MCF 10A (cell line): ENCODE results near the gene VAMP5. TPM values are rescaled to one million over a fixed set of nuclear protein-coding genes. Genes with fewer than 3 reads are reported as not detected.
A peak's percentile ranks its signal among the peaks of the same experiment; 100 is the strongest.

ENCODE experiments used
- BruUV-seq: library from RNA; stranded (reverse); fragments of 400-500 nt; replicated peaks from 2 replicates; lab custom pipeline; 2021; lab: Mats Ljungman, UMichigan
- CTCF ChIA-PET: fragments of 300-600 bp; sonication (Branson Sonifier 250); formaldehyde crosslinking; extraction: SDS; loops from one replicate; lab custom pipeline; 2021; ENCODE audit warnings: antibody characterized with exemption, inconsistent platforms; lab: Yijun Ruan, JAX
- POLR2A ChIA-PET: fragments of 300-600, 350-650 bp; sonication (Branson Sonifier 250); formaldehyde crosslinking; extraction: SDS; loops from one replicate; lab custom pipeline; 2020; ENCODE audit warnings: antibody characterized with exemption, inconsistent platforms; lab: Yijun Ruan, JAX
- DNase-seq: peaks from one replicate; pipeline ENCODE4 v3.0.0-alpha.2; 2018; ENCODE audit not compliant: unreplicated experiment
- H3K27ac Mint-ChIP-seq: one replicate; pipeline ENCODE4 v1.8.0; 2022; ENCODE audit warnings: mild to moderate bottlenecking, low read depth, mixed read lengths; ENCODE audit not compliant: unreplicated experiment
- H3K27me3 Mint-ChIP-seq: one replicate; pipeline ENCODE4 v1.8.0; 2022; ENCODE audit warnings: mixed read lengths; ENCODE audit not compliant: insufficient read depth, unreplicated experiment
- H3K36me3 Mint-ChIP-seq: one replicate; pipeline ENCODE4 v1.8.0; 2022; ENCODE audit warnings: mild to moderate bottlenecking, moderate library complexity, mixed read lengths; ENCODE audit not compliant: insufficient read depth, unreplicated experiment
- H3K4me1 Mint-ChIP-seq: one replicate; pipeline ENCODE4 v1.8.0; 2022; ENCODE audit warnings: mixed read lengths; ENCODE audit not compliant: insufficient read depth, unreplicated experiment
- H3K4me3 Mint-ChIP-seq: one replicate; pipeline ENCODE4 v1.8.0; 2022; ENCODE audit warnings: mild to moderate bottlenecking, moderate library complexity, mixed read lengths; ENCODE audit not compliant: unreplicated experiment
- H3K9me3 Mint-ChIP-seq: one replicate; pipeline ENCODE4 v1.8.0; 2022; ENCODE audit warnings: mixed read lengths; ENCODE audit not compliant: unreplicated experiment
- intact Hi-C: fragments of 100-400 bp; cut with micrococcal nuclease; formaldehyde crosslinking; loops from 2 replicates; pipeline ENCODE4 v1.14.1; 2022
- total RNA-seq: library from RNA; stranded (reverse); gene quantifications from 2 replicates; pipeline ENCODE4 v1.2.3, GENCODE V29; 2022
- TF ChIP-seq, protein P1 (sequence below): fragments of 200-600 bp; IDR thresholded peaks from one replicate; pipeline ENCODE4 v1.8.0; 2022; ENCODE audit warnings: antibody characterized with exemption, mild to moderate bottlenecking; ENCODE audit not compliant: unreplicated experiment

VAMP5 gene
- total RNA-seq, 1 experiment from 2014 or later, result 1.6 TPM

DNA sequence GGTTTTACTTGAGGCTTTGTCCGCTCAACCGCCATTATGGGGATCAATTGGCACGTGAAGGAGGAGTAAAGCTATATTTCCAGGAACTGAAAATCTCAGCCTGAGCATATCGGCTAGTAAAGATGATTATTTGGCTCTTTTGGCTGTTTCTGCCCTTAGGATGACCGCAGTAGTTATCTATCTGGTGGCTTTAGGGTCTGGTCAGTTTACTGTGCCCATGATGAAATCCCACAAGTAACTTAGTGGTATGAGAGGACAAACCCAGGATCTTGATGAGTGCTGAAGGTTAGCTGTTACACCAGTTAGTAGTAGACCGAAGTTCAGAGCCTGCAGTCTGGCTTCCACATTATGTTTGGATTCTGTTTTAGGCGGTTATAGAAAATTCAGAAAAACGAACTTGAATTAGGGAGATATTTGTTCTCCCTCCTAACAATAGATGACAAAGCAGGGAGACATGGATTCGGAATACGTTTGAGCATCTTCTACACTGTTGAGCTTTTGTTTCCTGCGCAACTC, 44.0 kb upstream of the VAMP5 start:
- Mint-ChIP-seq H3K4me3 (peak overlapping the region; percentile 98), H3K4me1 (peaks cover 46% of the 10 kb centered on the region), H3K36me3 (peaks cover 63% of the 10 kb centered on the region), H3K27ac (peak overlapping the region; percentile 96), H3K9me3 (no peaks in the 10 kb centered on the region), H3K27me3 (no peaks in the 10 kb centered on the region)
- POLR2A ChIA-PET, result interaction anchor here (0.6 to 18.1 kb wide), 27 partner anchors 9 to 1181 kb away, joined by 3 to 376 read pairs (median 11); partner anchors contain the start of genes C2orf68, ELMOD3, GGCX and RETSAT
- TF ChIP-seq, protein P1, sequence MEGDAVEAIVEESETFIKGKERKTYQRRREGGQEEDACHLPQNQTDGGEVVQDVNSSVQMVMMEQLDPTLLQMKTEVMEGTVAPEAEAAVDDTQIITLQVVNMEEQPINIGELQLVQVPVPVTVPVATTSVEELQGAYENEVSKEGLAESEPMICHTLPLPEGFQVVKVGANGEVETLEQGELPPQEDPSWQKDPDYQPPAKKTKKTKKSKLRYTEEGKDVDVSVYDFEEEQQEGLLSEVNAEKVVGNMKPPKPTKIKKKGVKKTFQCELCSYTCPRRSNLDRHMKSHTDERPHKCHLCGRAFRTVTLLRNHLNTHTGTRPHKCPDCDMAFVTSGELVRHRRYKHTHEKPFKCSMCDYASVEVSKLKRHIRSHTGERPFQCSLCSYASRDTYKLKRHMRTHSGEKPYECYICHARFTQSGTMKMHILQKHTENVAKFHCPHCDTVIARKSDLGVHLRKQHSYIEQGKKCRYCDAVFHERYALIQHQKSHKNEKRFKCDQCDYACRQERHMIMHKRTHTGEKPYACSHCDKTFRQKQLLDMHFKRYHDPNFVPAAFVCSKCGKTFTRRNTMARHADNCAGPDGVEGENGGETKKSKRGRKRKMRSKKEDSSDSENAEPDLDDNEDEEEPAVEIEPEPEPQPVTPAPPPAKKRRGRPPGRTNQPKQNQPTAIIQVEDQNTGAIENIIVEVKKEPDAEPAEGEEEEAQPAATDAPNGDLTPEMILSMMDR, result no peak
- intact Hi-C loops, result no loop called here
- CTCF ChIA-PET, result interaction anchor here (0.6 to 5.3 kb wide), 10 partner anchors 11 to 787 kb away, joined by 3 to 53 read pairs (median 4); partner anchors contain the start of gene SH2D6
- peak; percentile 38 for DNase-seq
- BruUV-seq, result TSS peak; percentile 31

DNA sequence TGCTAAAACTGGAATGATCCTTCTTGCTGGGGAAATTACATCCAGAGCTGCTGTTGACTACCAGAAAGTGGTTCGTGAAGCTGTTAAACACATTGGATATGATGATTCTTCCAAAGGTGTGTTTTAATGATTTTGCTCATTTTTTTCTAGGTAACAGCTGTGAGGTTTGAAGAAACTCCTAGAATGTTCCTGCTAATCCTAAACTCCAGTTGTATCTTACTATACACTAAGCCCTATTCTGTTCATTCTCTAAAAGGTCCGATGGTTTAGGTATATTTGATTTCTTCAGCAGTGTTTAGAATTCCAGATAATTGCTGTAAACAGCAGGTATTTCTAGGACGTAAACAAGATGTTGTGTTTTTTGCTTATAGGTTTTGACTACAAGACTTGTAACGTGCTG, 43.0 kb upstream of the VAMP5 start:
- POLR2A ChIA-PET, result interaction anchor here (0.6 to 18.1 kb wide), 25 partner anchors 8 to 217 kb away, joined by 3 to 376 read pairs (median 8); partner anchors contain the start of genes C2orf68, ELMOD3, GGCX and RETSAT
- CTCF ChIA-PET, result interaction anchor here (0.6 to 5.3 kb wide), 9 partner anchors 10 to 244 kb away, joined by 3 to 53 read pairs (median 3); partner anchors contain the start of gene SH2D6
- H3K4me3 Mint-ChIP-seq, result peak overlapping the region; percentile 98
- no TSS peak for BruUV-seq
- H3K27me3 Mint-ChIP-seq, result no peaks in the 10 kb centered on the region
- H3K9me3 Mint-ChIP-seq, result no peaks in the 10 kb centered on the region
- DNase-seq, result no peak
- TF ChIP-seq, protein P1, result no peak
- peaks cover 69% of the 10 kb centered on the region for H3K36me3 Mint-ChIP-seq
- intact Hi-C loops, result loop anchor here (1.0 kb wide), 1 partner anchor 121 kb away; no protein-coding TSS in a partner anchor
- peak overlapping the region; percentile 35 for H3K27ac Mint-ChIP-seq
- peaks cover 39% of the 10 kb centered on the region for H3K4me1 Mint-ChIP-seq

DNA sequence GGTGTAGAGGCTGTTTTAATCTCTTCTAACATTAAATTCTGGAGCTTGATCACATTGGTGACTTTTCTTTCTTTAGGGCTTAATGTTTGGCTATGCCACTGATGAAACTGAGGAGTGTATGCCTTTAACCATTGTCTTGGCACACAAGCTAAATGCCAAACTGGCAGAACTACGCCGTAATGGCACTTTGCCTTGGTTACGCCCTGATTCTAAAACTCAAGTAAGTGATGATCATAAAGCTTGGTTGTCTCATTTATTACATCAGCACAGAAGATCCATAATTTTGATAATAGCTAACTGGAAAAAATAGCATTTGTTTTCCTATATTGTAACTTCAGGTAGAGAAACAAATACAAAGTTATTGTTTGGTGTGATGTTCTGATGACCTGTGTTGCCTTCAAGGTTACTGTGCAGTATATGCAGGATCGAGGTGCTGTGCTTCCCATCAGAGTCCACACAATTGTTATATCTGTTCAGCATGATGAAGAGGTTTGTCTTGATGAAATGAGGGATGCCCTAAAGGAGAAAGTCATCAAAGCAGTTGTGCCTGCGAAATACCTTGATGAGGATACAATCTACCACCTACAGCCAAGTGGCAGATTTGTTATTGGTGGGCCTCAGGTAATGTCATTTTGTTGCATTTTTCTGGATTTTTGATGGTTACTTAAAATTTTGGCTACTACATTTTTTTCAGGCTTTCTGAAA, 42.3 kb upstream of the VAMP5 start:
- Mint-ChIP-seq H3K36me3 (peaks cover 74% of the 10 kb centered on the region), H3K27me3 (no peaks in the 10 kb centered on the region), H3K4me1 (peaks cover 41% of the 10 kb centered on the region), H3K9me3 (no peaks in the 10 kb centered on the region), H3K4me3 (peak overlapping the region; percentile 98), H3K27ac (peak overlapping the region; percentile 35)
- ChIA-PET CTCF (interaction anchor here (0.6 to 5.3 kb wide), 8 partner anchors 9 to 244 kb away, joined by 3 to 53 read pairs (median 4); partner anchors contain the start of gene SH2D6), POLR2A (interaction anchor here (0.6 to 18.1 kb wide), 23 partner anchors 7 to 214 kb away, joined by 3 to 376 read pairs (median 11); partner anchors contain the start of genes C2orf68, ELMOD3, GGCX and RETSAT)
- TF ChIP-seq, protein P1, result no peak
- BruUV-seq, result no TSS peak
- intact Hi-C loops, result loop anchor here (1.0 kb wide), 1 partner anchor 122 kb away; no protein-coding TSS in a partner anchor
- DNase-seq, result peak; percentile 47
